HG03135 (cell line): ENCODE data around the gene DIP2B.

ENCODE experiments used
- ATAC-seq: cut with Tn5 transposase; IDR thresholded peaks from one replicate; pipeline ENCODE4 v1.9.1; 2021; ENCODE audit warnings: mild to moderate bottlenecking, moderate library complexity; ENCODE audit not compliant: unreplicated experiment

Gene DIP2B

DNA sequence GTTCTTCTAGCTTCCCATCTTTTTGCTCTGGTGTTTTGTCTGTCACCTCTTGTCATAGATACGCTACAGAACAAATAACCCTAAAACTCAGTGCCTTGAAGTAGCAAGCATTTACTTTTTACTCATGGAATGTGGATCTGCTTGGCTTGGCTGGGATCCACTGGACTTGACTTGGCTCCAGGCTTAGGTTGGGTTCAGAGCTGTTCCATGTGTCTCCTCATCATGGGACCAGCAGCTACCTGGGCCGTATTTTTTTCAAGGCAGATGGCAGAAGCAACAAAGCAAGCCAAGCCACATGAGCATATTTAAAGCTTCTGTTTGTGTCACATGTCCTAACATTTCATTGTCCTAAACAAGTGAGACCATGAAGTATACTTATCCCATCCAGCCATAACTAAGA, 210.4 kb downstream of the DIP2B start:
- ATAC-seq, result no peak

DNA sequence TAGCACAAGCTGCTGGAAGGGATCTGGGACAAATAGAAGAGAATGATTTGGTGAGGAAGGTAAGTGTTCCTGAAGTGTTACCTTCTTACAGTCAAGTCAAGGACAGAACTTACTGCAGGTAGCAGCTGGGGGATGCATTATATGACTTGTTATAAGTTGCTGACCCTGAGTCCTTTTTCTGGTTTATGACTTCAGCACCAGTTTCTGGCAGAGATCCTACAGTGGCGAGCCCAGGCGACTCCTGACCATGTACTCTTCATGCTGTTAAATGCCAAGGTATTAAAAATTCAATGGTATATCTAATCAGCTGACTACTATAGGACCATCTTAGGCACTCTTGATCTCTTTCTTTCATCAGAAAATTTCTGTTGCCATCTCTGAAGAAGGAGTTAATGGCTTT, 214.0 kb downstream of the DIP2B start:
- no peak for ATAC-seq

DNA sequence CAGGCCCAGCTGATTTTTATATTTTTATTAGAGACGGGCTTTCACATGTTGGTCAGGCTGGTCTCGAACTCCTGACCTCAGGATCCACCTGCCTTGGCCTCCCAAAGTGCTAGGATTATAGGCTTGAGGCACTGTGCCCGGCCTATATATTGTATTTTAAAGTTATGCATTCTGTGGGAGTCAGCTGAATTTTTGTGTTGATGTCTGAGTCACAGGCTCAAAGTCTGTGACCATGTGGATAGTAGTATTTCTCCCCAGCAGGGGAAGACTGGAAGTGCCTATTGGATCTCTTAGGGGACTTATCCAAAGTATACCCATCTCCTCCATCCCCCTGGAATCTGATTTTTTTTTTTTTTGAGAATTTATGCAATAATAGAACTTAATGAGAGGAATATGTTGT, 215.3 kb downstream of the DIP2B start:
- no peak for ATAC-seq

DNA sequence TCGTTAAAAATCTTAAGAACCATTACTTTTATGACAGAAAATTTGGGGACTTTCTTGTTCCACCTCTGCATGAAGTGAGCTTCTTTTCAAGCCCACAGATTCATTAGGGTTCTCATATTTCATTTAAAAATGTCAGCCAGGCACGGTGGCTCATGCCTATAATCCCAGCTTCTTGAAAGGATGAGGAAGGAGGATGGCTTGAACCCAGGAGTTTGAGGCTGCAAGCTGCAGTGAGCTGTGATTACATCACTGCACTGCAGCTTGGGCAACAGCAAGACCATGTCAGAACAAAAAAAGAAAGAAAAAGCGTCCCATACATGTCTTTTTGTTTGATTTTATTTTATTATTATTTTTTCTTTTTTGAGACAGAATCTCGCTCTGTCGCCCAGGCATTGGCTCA, 215.7 kb downstream of the DIP2B start:
- ATAC-seq, result no peak

DNA sequence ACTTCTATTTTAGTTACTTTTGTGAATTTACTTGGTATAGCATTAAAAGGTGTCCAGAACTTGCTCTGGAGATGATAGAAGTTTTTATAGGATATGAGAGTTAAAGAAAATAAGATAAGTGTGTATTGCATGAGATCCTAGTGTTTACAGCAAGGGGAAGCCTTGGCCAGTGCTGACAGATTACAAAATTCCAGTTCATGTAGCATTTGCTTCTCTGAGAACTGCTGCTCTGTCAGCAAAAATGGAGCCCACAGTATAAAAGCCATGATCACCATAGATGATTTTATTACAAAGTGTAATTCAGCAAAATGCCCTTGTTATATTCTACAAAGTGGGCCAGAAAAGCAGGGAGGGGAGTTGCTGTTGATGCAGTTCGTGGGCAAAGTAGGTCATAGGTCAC, 219.1 kb downstream of the DIP2B start:
- ATAC-seq, result no peak

DNA sequence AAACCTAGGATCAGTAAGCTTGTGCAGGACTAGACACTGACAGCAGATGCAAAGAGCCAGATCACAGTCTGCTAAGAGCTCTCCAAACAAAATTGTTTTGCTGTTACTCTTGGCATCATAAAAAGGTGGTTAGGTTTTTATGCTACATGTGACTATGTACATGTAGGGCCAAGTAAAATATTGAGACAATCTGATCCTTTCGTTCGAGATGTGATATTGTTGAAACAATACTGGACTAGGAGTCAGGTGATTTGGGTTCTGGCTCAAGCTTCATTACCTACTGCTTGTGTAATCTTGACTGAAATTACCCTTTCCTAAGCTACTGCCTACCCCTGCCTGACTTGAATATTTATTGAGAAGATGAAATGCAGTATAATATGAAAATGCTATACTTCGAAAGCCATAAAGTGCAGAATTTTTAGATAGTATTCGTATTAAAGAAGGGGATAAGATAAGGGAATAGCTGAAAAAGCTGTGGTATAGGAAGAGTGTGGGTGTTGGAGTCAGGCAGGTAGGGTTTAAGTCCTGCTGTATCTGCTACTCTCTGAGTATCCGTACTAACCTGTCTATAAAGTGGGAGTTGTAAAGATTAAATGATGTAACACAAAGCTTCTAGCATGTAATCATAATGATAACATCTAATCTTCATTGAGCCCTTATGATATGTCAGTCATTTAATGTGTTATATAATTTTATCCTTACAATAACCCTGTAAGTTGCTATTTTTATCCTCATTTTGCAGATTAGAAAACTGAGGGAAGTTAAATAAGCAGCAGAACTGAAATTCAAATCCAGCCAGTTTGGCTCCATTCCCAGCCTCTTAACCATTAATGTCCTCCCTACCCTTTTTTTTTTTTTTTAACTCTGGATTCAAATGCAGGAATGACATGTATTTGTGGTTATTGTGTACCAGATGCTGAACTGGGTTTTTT, 220.5 kb downstream of the DIP2B start:
- no peak for ATAC-seq

DNA sequence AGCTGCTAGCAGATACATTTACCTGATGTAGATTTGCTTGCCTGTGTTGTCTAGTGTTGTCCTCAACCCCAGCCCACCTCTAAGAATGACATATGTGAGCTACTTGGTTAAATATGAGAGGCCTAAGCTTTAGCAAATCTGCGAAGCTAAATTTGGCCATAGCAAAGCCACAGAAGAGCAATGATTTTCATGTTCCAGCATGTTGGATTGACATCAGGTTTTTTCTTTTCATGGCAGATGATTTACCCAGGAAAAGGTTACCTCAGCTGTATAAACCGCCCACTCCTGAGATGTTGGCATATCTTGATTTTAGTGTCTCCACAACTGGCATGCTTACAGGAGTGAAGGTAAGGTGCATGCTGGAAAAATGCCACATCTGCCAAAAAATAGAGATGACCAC, 222.7 kb downstream of the DIP2B start:
- no peak for ATAC-seq

DNA sequence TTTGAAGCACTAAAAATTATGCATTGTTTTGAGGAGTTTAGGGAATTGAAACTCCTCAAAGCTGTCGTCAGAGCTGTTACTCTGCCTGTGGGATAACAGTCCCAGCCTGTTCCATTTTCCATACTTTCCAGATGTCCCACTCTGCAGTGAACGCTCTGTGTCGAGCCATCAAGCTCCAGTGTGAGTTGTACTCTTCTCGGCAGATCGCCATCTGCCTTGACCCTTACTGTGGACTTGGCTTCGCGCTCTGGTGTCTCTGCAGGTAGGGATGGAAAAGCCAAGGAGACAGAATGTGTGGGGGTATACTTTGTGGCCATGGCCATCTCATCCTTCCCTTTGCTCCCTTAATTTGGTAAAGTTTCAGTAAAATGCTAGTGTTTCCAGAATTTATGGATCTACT, 223.6 kb downstream of the DIP2B start:
- ATAC-seq, result no peak

DNA sequence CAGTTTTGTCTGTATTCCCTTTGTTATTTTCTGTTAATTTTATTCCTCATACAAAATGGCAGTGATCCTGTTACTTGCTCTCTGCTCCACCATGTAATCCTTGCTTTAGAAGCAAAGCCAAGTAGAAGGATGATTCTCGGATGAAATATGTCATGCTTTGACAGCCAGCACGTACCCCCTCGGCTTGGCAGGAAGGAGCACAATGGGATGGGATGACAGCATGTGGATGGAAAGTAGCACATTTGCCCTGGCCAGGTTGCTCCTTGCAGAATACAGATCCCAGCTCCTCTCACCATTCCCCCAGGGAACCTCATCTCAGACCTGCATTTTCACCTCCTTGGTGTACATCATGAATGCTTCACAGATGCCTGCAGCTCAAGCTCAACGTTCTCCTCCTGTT, 224.1 kb downstream of the DIP2B start:
- ATAC-seq, result no peak

DNA sequence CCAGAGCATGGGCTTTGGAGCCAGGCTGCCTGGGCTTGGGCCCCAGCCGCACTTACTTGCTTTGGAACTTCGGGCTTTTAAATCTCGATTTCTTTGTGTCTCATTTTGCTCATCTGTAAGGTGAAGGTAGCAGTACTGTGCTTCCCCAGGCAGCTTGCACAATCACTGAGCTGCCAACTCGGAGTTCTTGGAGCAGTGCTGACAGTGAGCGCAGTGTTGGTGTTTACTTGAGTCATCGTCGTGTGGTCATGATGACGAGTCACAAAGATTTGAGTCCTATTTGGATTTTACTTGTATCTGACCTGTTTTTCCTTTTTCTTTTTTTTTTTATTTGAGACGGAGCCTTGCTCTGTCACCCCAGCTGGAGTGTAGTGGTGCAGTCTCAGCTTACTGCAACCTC, 227.8 kb downstream of the DIP2B start:
- ATAC-seq, result no peak

DNA sequence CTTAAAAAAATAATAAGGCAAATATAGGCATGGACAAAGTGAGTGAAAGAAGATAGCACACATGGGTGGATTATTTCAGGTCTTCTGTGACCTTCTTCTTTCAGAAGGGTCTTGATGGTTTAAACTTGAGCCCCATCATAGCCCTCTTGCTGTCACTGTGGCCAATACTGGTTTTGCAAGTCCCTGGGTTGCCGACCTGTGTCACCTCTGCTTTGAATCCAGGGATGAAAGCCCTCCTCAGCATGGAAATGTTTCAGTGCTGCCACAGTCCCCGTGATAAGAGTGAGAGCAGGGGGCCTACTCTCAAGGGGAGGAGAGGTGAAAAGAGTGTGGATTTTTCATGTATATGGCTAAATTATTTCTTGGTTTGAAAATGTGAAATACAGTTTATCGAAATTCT, 228.9 kb downstream of the DIP2B start:
- no peak for ATAC-seq

DNA sequence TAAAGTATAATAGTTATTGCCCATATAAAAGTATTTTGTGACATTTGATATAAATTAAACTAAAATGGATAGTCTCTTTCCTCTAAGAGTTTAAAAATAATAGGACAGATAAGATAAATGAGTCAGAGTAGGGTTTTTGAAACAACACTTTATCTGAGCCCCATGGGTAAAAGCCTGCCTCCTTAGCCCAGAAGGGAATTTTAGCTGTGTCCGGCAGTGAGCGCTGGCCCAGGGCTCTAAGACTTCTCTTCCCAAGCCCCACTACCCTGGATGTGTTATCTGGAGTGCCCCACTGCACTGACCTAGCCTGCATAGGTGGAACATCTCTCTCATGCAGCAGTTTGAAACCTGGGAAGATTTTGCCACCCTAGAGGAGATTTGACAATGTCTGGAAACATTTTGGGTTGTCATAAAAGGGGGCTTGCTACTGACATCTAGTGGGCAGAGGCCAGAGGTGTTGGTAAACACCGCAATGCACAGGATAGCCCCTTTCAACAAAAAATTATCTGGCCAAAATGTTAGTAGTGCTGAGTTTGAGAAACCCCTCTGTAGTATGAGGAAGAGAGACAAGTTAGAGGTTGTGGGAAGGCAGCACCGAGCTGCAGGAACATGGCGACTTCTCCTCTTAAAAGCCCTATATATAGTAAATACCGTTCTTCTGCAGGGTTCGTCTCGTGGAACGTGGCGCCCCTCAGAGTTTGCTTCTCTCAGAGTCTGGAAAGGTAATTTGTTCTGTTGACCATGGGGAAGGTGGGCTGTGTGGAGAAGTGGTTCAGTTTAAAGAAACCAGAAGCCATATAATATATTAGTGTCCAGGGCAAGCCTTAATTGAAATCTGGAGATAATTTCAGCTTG, 229.9 kb downstream of the DIP2B start:
- ATAC-seq, result no peak

DNA sequence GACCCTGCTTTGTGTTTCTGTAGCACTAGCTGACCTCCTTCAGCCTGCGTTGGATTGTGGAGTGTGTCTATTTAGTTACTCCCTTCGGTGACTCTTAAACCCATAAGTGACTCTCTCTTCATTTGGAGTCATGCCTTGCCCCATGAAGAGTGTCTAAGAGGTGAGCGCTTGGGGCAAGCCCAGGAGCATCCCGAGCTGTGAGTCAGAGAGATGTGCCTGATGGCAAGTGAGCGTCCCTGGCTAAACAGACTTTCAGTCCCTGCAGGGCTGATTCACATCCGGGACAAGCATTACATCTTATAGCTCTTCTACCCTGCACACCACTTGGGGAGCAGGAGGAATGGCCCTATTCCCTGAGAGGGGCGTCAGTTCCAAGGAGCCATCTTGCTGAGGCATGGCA, 234.8 kb downstream of the DIP2B start:
- ATAC-seq, result no peak

DNA sequence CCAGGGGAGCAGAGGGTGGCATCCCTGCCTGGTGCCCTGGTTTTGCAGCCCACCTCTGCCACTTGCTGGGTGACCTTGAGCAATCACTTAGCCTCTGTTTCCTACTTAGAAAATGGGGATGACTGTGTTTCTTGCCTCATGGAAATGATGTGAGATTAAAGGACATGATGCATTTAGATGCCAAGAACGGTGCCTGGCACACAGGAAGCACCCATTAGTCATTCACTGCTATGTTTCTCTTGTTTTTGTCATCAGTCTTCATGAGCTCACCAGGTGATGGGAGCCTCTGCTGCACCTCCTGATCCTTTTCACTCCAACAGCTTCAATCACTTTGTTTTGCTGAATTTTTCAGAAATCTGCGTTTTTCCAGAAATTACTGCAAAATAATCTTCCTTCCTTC, 235.5 kb downstream of the DIP2B start:
- ATAC-seq, result no peak

DNA sequence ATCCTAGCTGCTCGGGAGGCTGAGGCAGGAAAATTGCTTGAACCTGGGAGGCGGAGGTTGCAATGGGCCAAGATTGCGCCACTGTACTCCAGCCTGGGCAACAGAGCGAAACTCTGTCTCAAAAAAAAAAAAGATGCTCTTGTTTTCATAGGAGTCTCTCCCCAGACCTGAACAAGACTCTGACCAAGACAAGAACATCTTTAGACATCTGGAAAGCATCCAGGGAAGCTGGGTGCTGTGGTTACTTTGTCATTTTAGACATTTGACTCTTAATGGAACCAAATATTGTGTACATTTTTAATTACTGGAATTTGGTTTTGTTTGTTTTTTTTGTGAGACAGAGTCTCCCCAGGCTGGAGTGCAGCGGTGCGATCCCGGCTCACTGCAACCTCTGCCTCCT, 238.0 kb downstream of the DIP2B start:
- no peak for ATAC-seq

DNA sequence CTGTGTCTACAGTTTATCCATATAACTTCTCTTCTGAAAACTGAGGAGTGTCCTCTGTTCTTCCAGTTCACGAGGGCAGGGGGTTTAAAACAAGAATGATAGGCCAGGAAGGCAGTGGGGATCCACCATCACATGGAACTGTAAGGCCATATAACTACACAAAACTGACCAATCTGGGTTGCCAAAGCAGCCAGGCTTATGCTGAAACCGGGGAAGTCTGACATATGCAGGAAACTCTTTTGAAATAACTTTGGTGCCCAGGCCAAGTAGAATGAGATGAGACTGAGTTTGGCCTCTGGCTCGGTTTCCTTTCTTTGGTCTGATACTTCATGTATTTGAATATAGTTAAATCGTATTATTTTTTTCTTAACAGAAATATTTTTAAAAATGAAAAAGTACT, 241.1 kb downstream of the DIP2B start:
- no peak for ATAC-seq

DNA sequence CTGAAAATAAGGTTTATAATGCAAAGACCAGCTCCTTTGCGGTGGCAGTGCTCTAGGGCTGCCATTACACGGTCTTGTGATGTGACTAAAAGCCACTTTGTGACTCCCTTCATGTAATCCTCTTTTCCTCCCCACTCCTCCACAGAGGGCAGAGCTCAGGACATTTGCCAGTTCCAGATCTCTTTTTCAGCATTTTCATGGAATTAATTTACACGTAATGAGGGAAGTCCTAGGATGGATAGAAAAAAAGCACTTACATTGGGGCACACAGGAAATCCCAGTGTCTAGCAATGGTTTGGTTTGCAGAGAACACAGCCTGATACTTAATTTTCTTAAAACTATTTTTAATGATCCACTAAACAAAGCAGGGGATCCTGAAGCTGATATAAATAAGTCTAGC, 241.6 kb downstream of the DIP2B start:
- no peak for ATAC-seq

DNA sequence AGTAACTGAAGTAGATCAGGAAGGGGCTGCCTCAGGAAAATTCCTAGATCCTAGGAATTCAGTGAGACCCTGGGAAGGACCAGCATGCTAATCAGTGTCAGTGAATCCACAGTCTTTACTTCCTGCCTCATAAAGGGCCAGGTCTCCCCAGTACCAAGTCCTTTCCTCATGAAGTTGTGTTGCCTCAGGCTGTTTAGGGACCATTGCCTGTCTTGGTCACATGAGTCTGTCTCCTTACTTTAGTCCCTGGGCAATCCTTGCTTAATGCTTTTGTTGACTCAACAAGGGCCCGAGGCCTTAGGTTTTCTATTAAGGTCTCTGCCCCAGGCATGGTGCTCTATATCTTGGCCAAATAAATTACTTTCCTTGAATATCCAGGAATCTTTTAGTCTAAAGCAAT, 243.0 kb downstream of the DIP2B start:
- ATAC-seq, result no peak

DNA sequence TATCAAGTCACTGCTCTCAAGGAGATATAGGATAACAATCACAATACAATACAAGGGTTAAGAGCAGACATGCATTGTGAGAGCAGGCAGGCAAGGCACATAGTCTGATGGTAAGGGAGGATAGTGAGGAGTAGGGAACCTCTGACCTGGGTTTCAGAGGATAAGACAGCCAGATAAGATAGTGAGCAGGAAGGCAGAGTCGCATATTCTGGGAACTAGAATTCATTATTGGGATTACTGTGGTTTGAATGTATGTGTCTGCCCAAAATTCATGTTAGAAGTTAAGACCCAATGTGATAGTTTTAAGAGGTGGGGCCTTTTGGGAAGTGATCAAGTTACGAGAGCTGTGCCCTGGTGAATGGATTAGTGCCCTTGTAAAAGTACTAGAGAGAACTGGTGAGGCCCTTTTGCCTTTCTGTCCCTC, 244.7 kb downstream of the DIP2B start:
- ATAC-seq, result no peak

DNA sequence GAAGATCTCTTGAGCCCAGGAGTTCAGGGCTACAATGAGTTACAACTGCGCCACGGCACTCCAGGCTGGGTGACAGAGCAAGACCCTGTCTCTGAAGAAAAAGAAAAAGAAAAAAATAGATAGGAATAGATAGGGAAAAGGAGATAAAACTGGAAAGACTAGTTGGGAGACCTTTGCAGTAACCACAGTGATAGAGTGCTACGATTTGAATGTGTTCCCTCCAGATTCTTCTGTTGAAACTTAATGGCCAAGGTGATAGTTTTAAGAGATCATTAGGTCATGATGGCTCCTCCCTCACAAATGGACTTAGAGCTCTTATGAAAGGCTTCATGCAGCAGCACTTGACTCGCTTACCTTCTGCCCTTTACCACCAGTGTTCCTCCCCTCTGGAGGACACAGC, 245.6 kb downstream of the DIP2B start:
- ATAC-seq, result no peak

DNA sequence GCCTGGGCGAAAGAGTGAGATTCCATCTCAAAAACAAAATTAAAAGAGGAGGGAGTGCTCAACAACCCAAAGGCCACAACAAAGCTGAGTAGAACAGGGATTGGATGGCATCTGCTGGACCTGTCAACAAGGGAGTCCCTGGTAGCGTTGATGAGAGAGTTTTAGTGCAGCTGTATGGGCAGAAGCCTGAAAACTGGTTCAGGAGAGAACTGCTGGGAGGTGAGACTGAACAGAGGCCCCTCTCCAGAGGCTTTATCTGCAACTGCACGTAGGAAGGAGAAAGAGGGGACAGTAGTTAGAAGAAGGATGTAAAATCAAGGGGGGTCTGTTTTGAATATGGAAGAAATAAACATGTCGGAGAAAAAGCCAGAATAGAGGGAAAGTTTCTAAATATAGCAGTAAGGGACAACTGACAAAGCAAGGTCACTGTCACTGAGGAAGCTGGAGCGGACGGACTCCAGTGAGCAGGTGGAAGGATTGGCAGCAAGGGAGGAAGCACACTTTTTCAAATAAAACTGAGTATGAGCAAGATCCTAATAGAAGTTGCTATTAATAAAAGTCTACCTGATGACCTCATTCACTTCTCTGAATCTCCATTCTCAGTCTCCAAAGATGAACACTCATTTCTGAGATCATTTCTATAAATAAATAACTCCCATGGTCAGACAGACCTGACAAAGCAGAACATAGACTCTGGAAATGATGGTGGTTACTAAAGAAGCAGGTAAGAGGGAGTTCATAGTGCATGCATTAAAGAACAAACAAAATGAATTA, 247.3 kb downstream of the DIP2B start:
- ATAC-seq, result no peak
